IPS DF 6.9 (cell line): Measurements from ENCODE around the gene VPS35L.
A peak's percentile ranks its signal among the peaks of the same experiment; 100 is the strongest.
"Not testable (repeated sequence)": the region's sequence is repeated elsewhere in the genome, so short reads cannot be mapped to it uniquely, and the experiment has no call there.

Source experiments
- DNase-seq: peaks from one replicate; pipeline ENCODE4 v3.0.0-alpha.2; 2013; ENCODE audit warnings: low read depth, low spot score
- H3K27ac ChIP-seq: one replicate; pipeline ENCODE4 v1.5.1; 2013; ENCODE audit warnings: low read length, control low read depth
- H3K27me3 ChIP-seq: 2 replicates; pipeline ENCODE4 v1.6.1; 2013; ENCODE audit warnings: mild to moderate bottlenecking, low read length; ENCODE audit not compliant: control insufficient read depth, insufficient read depth
- H3K36me3 ChIP-seq: 2 replicates; pipeline ENCODE4 v1.6.1; 2013; ENCODE audit warnings: low read length; ENCODE audit not compliant: control insufficient read depth, insufficient read depth
- H3K4me1 ChIP-seq: 2 replicates; pipeline ENCODE4 v1.6.1; 2013; ENCODE audit warnings: low read length; ENCODE audit not compliant: control insufficient read depth, insufficient read depth
- H3K4me3 ChIP-seq: 2 replicates; pipeline ENCODE4 v1.5.1; 2013; ENCODE audit warnings: mild to moderate bottlenecking, low read length
- H3K9me3 ChIP-seq: 2 replicates; pipeline ENCODE4 v1.6.1; 2013; ENCODE audit warnings: low read length, inconsistent platforms; ENCODE audit not compliant: control insufficient read depth, insufficient read depth
- WGBS: extraction: QIAGEN DNeasy Blood & Tissue Kit; methylation state at CpG from one replicate; pipeline ENCODE4 v1.1.7; 2013; ENCODE audit warnings: mixed read lengths, missing lambda C conversion rate; ENCODE audit not compliant: insufficient read length, insufficient coverage; 5-methylcytosine and 5-hydroxymethylcytosine counted together

The VPS35L gene

GRCh38 chr16:19532601-19533000 is 22.9 kb upstream of the VPS35L start:
- no peak overlapping the region for H3K4me3 ChIP-seq
- H3K36me3 ChIP-seq: no peaks in the 10 kb centered on the region
- no CpG with 5 or more reads among the region's 1 CpG for WGBS
- H3K9me3 ChIP-seq: no peaks in the 10 kb centered on the region
- DNase-seq: no peak
- no peak overlapping the region for H3K27ac ChIP-seq
- no peaks in the 10 kb centered on the region for H3K27me3 ChIP-seq
- no peaks in the 10 kb centered on the region for H3K4me1 ChIP-seq

GRCh38 chr16:19540241-19540970 is 15.1 kb upstream of the VPS35L start:
- Histone ChIP-seq H3K4me1 (no peaks in the 10 kb centered on the region), H3K9me3 (no peaks in the 10 kb centered on the region), H3K27me3 (no peaks in the 10 kb centered on the region), H3K4me3 (no peak overlapping the region), H3K36me3 (no peaks in the 10 kb centered on the region; the same call in 1 of the 2 replicates), H3K27ac (no peak overlapping the region)
- DNase-seq: no peak
- WGBS: 100% methylated on average over 1 of the region's 6 CpGs

GRCh38 chr16:19542138-19542821 is 13.2 kb upstream of the VPS35L start:
- Histone ChIP-seq H3K27ac (no peak overlapping the region), H3K27me3 (no peaks in the 10 kb centered on the region), H3K4me1 (no peaks in the 10 kb centered on the region), H3K36me3 (no peaks in the 10 kb centered on the region; the same call in 1 of the 2 replicates), H3K4me3 (no peak overlapping the region), H3K9me3 (no peaks in the 10 kb centered on the region)
- DNase-seq: no peak
- WGBS: no CpG with 5 or more reads among the region's 3 CpGs

DNA sequence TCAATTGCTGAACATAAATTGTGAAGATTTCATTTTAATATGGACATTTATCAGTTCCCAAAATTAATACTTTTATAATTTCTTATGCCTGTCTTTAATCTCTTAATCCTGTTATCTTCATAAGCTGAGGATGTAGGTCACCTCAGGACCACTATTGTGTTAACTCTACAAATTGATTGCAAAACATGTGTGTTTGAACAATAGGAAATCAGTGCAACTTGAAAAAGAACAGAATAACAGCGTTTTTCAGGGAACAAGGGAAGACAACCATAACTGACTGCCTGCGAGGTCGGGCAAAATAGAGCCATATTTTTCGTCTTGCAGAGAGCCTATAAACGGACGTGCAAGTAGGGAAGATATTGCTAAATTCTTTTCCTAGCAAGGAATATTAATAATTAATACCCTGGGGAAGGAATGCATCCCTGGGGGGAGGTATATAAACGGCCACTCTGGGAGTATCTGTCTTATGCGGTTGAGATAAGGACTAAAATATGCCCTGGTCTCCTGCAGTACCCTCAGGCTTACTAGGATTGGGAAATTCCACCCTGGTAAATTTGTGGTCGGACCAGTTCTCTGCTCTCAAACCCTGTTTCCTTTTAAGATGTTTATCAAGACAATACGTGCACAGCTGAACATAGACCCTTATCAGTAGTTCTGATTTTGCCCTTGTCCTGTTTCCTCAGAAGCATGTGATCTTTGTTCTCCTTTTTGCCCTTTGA is 12.1 kb upstream of the VPS35L start:
- no CpG with 5 or more reads among the region's 10 CpGs for WGBS
- not testable (repeated sequence) for H3K36me3 ChIP-seq, H3K9me3 ChIP-seq, H3K27me3 ChIP-seq, H3K4me3 ChIP-seq, H3K27ac ChIP-seq, H3K4me1 ChIP-seq, DNase-seq

GRCh38 chr16:19548144-19548543 is 7.4 kb upstream of the VPS35L start:
- no CpG with 5 or more reads among the region's 3 CpGs for WGBS
- Histone ChIP-seq H3K36me3 (no peaks in the 10 kb centered on the region; the same call in 1 of the 2 replicates), H3K4me1 (no peaks in the 10 kb centered on the region)

GRCh38 chr16:19549673-19550072 is 5.8 kb upstream of the VPS35L start:
- Histone ChIP-seq H3K36me3 (no peaks in the 10 kb centered on the region; the same call in 1 of the 2 replicates), H3K27me3 (no peaks in the 10 kb centered on the region), H3K27ac (no peak overlapping the region), H3K4me3 (no peak overlapping the region), H3K9me3 (no peaks in the 10 kb centered on the region), H3K4me1 (no peaks in the 10 kb centered on the region)
- DNase-seq: no peak

More at GRCh38 chr16:19548144-19548543, 7.4 kb upstream of the VPS35L start:
- Histone ChIP-seq H3K27ac (no peak overlapping the region), H3K9me3 (no peaks in the 10 kb centered on the region), H3K4me3 (no peak overlapping the region), H3K27me3 (no peaks in the 10 kb centered on the region)
- DNase-seq: no peak

GRCh38 chr16:19555938-19556771 is 652 bp downstream of the VPS35L start:
- H3K9me3 ChIP-seq: no peaks in the 10 kb centered on the region
- peak overlapping the region; percentile 94 for H3K4me3 ChIP-seq
- H3K4me1 ChIP-seq: no peaks in the 10 kb centered on the region; the same call in 1 of the 2 replicates
- DNase-seq: peak; percentile 93
- no peaks in the 10 kb centered on the region for H3K27me3 ChIP-seq
- no peaks in the 10 kb centered on the region for H3K36me3 ChIP-seq
- no peak overlapping the region for H3K27ac ChIP-seq
- no CpG with 5 or more reads among the region's 19 CpGs for WGBS

DNA sequence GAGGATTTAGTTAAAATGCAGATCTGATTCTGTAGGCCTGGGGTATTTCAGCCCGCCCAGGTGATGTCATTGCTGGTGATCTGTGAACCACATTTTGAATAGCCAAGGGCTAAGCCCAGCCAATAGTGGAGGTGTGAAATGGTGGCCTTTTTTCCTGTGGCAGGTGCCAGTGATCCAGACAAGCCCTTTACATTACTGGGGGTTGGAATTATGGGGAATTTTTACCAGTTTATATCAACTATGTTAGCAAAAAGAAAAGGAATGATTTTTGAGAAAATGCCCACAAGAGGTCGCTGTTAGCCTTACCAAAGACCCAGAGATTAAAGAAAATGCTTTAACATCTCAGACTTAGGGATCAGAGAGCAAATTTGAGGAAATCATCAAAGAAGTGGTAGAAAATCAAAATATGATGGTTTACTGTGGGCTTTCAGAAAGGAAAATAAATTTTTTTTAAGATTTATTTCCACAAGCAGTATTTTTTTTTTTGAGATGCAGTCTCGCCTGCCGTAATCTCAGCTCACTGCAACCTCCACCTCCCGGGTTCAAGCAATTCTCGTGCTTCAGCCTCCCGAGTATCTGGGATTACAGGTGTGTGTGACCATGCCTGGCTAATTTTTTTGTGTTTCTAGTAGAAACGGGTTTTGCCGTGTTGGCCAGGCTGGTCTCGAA is 3.9 kb downstream of the VPS35L start:
- H3K27me3 ChIP-seq: no peaks in the 10 kb centered on the region

GRCh38 chr16:19560078-19560477 is 4.6 kb downstream of the VPS35L start:
- WGBS: no CpG with 5 or more reads among the region's 4 CpGs
- DNase-seq: no peak

More for the DNA sequence above, 3.9 kb downstream of the VPS35L start:
- no peaks in the 10 kb centered on the region for H3K36me3 ChIP-seq
- no peaks in the 10 kb centered on the region for H3K9me3 ChIP-seq
- H3K4me3 ChIP-seq: no peak overlapping the region
- no peaks in the 10 kb centered on the region; the same call in 1 of the 2 replicates for H3K4me1 ChIP-seq
- H3K27ac ChIP-seq: no peak overlapping the region
- no peak for DNase-seq
- no CpG with 5 or more reads among the region's 10 CpGs for WGBS

More at GRCh38 chr16:19560078-19560477, 4.6 kb downstream of the VPS35L start:
- Histone ChIP-seq H3K27ac (no peak overlapping the region), H3K4me3 (no peak overlapping the region), H3K27me3 (no peaks in the 10 kb centered on the region), H3K9me3 (no peaks in the 10 kb centered on the region), H3K36me3 (no peaks in the 10 kb centered on the region), H3K4me1 (no peaks in the 10 kb centered on the region; the same call in 1 of the 2 replicates)
